Muscle layer of colon (tissue), 2 donors: ENCODE measurements around the gene PDPN.
"Not testable (repeated sequence)": the region's sequence is repeated elsewhere in the genome, so short reads cannot be mapped to it uniquely, and the experiment has no call there.

Experiments used
- H3K27ac ChIP-seq: one replicate; pipeline ENCODE4 v1.7.0; 2013; ENCODE audit warnings: low read depth, mild to moderate bottlenecking, low read length, moderate library complexity
- H3K27me3 ChIP-seq, 2 donors: one replicate each; pipeline ENCODE4 v1.7.0; 2013; ENCODE audit warnings: low read length in 2 of 2, mild to moderate bottlenecking in 2 of 2; ENCODE audit not compliant: insufficient read depth in 2 of 2, control insufficient read depth in 1 of 2
- H3K36me3 ChIP-seq: one replicate; pipeline ENCODE4 v1.7.0; 2013; ENCODE audit warnings: mild to moderate bottlenecking, low read length; ENCODE audit not compliant: insufficient read depth
- H3K4me1 ChIP-seq: one replicate; pipeline ENCODE4 v1.7.0; 2013; ENCODE audit warnings: mild to moderate bottlenecking, low read length; ENCODE audit not compliant: insufficient read depth
- H3K4me3 ChIP-seq, 2 donors: one replicate each; pipeline ENCODE4 v1.7.0; 2013; ENCODE audit warnings: low read length in 2 of 2, low read depth in 1 of 2, mild to moderate bottlenecking in 1 of 2, moderate library complexity in 1 of 2
- H3K9ac ChIP-seq: one replicate; pipeline ENCODE4 v1.7.0; 2013; ENCODE audit warnings: low read length
- H3K9me3 ChIP-seq: one replicate; pipeline ENCODE4 v1.7.0; 2013; ENCODE audit warnings: mild to moderate bottlenecking, low read length
- donor health status: abdominal sarcoma.
- donor health status: Adenocarcinoma of cecum.

The PDPN gene

DNA sequence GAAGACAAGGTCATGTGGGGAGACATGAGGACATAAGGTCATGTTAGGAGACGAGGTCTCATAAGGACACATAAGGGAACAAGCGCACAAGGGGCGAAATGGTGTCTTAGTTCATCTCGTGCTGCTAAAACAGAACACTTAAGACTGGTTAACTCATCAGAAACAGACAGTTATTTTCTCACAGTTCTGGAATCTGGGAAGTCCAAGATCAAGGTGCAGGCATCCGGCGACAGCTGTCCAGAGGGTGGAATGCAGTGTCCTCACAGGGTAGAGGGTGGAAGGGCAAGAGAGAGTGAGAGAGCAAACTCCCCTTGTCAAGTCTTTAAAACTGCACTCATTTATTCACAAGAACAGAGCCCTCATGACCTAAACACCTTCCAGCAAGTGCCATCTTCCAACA, 34.6 kb upstream of the PDPN start:
- no peaks in the 10 kb centered on the region for H3K36me3 ChIP-seq
- no peak overlapping the region for H3K27ac ChIP-seq
- H3K9me3 ChIP-seq = no peaks in the 10 kb centered on the region
- H3K27me3 ChIP-seq = no peaks in the 10 kb centered on the region
- H3K9ac ChIP-seq = no peak overlapping the region
- no peak overlapping the region for H3K4me3 ChIP-seq
- H3K4me1 ChIP-seq = peaks cover 5% of the 10 kb centered on the region

DNA sequence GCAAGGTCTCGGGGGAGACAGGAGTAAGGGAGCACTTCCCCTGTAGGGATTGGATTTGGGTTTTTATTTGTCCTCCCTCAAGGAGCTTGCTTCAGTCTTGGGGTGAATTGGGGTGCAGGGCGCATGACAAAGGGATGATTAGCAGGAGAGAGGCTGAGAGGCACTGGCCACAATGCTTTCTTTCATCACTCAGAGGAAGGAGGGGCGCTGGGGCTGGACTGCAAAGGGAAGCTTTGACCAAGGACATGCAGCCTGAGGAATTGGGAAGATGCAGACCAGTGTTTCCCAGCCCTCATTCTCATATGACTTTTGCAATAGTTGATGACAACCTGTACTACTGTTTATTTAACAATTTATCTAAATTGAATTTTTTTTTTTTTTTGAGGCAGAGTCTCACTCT, 34.1 kb upstream of the PDPN start:
- peaks cover under 1% of the 10 kb centered on the region for H3K4me1 ChIP-seq
- no peak overlapping the region for H3K27ac ChIP-seq
- H3K27me3 ChIP-seq = no peaks in the 10 kb centered on the region
- H3K9ac ChIP-seq = no peak overlapping the region
- H3K36me3 ChIP-seq = no peaks in the 10 kb centered on the region
- H3K4me3 ChIP-seq = no peak overlapping the region
- no peaks in the 10 kb centered on the region for H3K9me3 ChIP-seq

DNA sequence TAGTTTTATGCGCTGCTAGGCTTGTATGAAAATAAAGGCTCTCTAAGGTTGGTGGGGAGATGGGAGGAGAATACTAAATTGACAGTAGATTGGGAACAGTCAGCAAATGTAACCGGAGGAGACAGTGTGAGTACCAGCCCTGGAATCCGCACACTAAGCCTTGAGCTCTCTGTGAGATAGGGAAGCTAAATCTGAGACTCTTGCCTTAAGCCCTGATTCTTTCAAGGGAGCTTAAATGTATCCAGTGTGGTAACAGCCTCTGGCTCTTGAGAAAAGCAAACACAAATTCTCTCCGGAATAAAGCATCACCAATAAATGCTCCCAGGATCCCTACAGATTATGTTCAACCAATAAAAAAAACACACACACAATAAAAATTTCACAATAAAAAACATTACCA, 33.0 kb upstream of the PDPN start:
- H3K36me3 ChIP-seq = no peaks in the 10 kb centered on the region
- no peaks in the 10 kb centered on the region for H3K4me1 ChIP-seq
- H3K9me3 ChIP-seq = no peaks in the 10 kb centered on the region
- H3K27me3 ChIP-seq = no peaks in the 10 kb centered on the region
- no peak overlapping the region for H3K9ac ChIP-seq
- H3K27ac ChIP-seq = no peak overlapping the region
- no peak overlapping the region for H3K4me3 ChIP-seq

DNA sequence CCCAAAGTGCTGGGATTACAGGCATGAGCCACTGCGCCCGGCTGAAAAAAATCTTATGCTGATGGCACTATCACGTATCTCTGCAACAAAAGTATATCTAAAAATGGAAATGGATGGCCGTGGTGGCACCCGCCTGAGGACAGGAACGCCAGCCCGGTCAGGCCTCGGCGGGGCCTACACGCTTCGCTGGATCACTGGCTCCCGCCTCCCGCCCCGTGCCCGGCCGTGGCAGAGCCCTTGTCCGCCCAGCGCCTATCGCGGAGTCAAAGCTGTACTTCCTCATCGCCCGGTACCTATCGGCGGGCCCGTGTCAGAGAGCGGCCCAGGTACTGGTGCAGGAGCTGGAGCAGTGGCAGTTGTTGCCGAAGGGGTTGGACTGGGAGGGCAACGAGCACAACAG, 28.8 kb upstream of the PDPN start:
- Histone ChIP-seq H3K27me3 (no peaks in the 10 kb centered on the region), H3K36me3 (no peaks in the 10 kb centered on the region), H3K9me3 (no peaks in the 10 kb centered on the region), H3K4me1 (no peaks in the 10 kb centered on the region), H3K27ac (no peak overlapping the region), H3K9ac (no peak overlapping the region), H3K4me3 (no peak overlapping the region)

DNA sequence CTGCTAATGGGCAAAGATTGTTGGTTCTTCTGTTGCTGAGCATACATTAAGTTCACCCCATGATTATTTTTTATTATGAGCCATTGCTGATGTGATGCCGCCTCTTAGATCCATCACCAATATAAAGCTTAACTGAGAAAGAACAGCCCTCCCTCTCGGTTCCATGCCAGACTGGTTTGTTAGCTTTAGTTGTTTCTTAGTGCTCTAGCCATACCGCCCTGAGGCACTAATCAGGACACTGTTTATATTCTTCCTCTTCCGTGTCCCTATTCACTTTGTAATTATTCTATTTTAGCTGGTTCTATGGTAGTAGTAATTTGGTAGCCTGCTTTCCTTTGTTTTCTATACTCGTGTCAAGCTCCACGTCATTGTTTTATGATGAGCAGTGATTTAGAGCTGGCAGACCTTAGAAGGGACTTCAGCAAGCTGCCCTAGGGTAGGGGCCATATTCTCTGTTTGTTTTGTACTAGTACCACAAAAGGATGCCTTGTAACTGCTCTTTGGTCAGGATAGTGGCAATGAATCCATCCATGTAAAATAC, 27.3 kb upstream of the PDPN start:
- Histone ChIP-seq H3K4me3 (no peak overlapping the region), H3K27ac (no peak overlapping the region), H3K9ac (no peak overlapping the region), H3K36me3 (no peaks in the 10 kb centered on the region), H3K9me3 (no peaks in the 10 kb centered on the region), H3K4me1 (no peaks in the 10 kb centered on the region), H3K27me3 (no peaks in the 10 kb centered on the region)

DNA sequence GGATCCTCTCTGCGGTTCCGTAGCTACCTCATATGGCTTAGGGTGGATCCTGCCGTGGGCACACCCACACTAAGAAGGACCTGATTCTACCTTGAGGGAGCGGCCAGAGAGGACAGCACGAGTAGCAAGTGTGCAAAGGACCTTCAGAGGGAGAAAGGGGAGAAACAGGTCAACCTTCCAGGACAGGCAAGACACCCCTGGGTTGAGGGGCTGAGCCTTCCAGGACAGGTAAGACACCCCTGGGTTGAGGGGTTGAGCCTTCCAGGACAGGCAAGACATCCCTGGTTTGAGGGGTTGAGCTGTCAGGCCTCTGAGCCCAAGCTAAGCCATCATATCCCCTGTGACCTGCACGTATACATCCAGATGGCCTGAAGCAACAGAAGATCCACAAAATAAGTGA, 23.1 kb upstream of the PDPN start:
- Histone ChIP-seq H3K4me3 (no peak overlapping the region), H3K27me3 (no peaks in the 10 kb centered on the region), H3K36me3 (no peaks in the 10 kb centered on the region), H3K9me3 (no peaks in the 10 kb centered on the region), H3K9ac (no peak overlapping the region), H3K4me1 (no peaks in the 10 kb centered on the region), H3K27ac (no peak overlapping the region)

DNA sequence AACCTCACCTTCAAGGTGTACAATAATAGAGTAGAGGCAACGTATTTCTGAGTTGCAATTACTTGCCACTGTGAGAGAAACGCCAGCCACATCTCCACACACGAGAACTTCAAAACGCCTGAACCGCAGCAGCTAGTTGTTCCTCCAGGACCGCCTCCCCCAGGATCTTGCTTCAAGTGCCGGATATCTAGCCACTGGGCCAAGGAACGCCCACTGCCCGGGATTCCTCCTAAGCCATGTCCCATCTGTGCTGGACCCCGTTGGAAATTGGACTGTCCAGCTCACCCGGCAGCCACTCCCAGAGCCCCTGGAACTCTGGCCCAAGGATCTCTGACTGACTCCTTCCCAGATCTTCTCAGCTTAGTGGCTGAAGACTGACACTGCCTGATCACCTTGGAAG, 20.7 kb upstream of the PDPN start:
- not testable (repeated sequence) for H3K4me3 ChIP-seq, H3K9ac ChIP-seq, H3K27ac ChIP-seq, H3K4me1 ChIP-seq, H3K27me3 ChIP-seq, H3K9me3 ChIP-seq, H3K36me3 ChIP-seq

DNA sequence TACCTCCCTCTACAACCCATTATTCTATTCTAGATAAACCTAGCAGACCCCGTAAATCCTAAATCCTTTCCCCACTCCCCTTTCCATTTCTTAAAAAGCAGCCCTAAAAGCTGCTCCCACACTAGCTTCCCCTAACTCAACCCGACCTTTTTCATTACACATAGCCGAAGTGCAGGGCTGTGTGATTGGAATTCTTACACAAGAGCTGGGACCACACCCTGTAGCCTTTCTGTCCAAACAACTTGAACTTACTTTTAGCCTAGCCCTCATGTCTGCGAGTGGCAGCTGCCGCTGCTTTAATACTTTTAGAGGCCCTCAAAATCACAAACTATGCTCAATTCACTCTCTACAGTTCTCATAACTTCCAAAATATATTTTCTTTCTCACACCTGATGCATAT, 19.6 kb upstream of the PDPN start:
- no peak overlapping the region for H3K27ac ChIP-seq
- H3K9ac ChIP-seq = no peak overlapping the region
- no peaks in the 10 kb centered on the region for H3K9me3 ChIP-seq
- no peaks in the 10 kb centered on the region for H3K4me1 ChIP-seq
- no peaks in the 10 kb centered on the region for H3K27me3 ChIP-seq
- no peak overlapping the region for H3K4me3 ChIP-seq
- no peaks in the 10 kb centered on the region for H3K36me3 ChIP-seq

DNA sequence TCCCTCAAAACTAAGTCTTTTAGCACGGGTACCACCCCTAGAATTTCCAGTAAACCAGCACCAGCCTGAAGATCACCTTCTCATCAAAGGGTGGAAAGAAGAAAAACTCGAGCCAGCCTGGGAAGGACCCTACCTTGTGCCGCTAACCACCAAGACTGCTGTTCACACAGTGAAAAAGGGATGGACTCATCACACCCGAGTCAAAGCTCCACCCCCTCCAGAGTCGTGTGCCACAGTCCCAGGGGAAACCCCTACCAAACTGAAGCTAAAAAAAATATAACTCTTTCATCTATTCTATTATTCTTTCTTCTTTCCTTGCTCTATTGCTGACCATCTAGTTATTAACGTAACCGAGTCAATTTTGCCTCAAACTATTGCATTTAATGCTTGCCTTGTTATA, 13.2 kb upstream of the PDPN start:
- not testable (repeated sequence) for H3K9me3 ChIP-seq, H3K36me3 ChIP-seq, H3K4me3 ChIP-seq, H3K27me3 ChIP-seq, H3K27ac ChIP-seq, H3K4me1 ChIP-seq, H3K9ac ChIP-seq

DNA sequence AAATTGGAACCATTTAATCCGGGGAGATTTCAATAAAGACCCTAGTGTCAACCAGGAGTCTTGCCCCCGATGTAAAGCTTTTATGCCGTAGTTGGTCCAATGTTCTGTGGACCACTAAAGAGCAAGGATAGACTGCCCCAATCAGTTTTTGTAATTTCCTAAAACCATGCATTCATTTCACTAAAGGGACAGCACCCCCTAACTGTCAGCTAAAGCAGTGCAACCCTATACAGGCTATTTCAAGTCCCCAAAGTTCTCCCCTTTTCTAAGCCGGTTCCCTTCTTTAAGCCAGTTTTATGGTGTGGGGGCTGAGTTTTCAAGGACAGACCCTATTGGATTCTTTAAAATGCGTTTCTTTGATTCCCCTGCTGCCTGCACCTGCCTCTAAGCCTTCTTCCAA, 12.7 kb upstream of the PDPN start:
- no peak overlapping the region for H3K27ac ChIP-seq
- no peak overlapping the region for H3K9ac ChIP-seq

DNA sequence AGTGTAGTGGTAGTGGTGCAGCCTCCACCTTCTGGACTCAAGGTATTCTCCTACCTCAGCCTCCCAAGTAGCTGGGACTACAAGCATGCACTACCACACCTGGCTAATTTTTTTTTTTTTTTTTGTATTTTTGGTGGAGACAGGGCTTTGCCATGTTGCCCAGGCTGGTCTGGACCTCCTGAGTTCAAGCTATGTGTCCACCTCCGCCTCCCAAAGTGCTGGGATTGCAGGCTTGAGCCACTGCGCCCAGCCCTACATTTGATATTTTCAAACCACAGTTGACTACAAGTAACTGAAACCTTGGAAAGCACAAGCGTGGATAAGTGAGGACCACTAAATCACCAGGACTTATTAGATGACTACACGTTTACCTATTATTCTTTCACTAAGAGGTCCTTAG, 10.0 kb upstream of the PDPN start:
- no peak overlapping the region for H3K27ac ChIP-seq
- H3K9me3 ChIP-seq = no peaks in the 10 kb centered on the region
- no peak overlapping the region for H3K9ac ChIP-seq

More for the DNA sequence above, 12.7 kb upstream of the PDPN start:
- no peaks in the 10 kb centered on the region for H3K36me3 ChIP-seq
- no peaks in the 10 kb centered on the region for H3K4me1 ChIP-seq
- H3K4me3 ChIP-seq = no peak overlapping the region
- H3K27me3 ChIP-seq = no peaks in the 10 kb centered on the region
- no peaks in the 10 kb centered on the region for H3K9me3 ChIP-seq

DNA sequence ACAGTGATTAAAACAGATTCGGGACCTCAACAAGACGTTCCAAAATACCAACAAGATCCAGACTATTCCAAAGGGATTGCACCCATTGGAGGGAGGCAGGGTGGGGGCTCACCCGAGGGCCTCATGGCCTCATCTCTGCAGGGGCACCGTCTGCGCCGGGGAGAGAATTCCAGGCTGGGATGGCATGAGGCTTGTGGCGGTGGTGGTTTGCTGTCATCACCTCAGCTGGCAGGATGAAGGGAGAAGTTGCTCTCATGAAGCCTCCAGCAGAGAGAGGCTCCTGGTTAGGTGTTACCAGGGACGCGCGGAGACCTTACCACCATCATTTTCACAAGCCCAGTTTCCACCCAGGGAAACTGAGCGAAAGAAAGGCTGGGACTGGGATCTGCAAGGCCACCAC, 6.7 kb upstream of the PDPN start:
- Histone ChIP-seq H3K9me3 (no peaks in the 10 kb centered on the region), H3K27ac (no peak overlapping the region), H3K9ac (no peak overlapping the region), H3K4me3 (no peak overlapping the region), H3K36me3 (no peaks in the 10 kb centered on the region), H3K27me3 (no peaks in the 10 kb centered on the region), H3K4me1 (no peaks in the 10 kb centered on the region)

More for the DNA sequence above, 10.0 kb upstream of the PDPN start:
- Histone ChIP-seq H3K4me1 (no peaks in the 10 kb centered on the region), H3K36me3 (no peaks in the 10 kb centered on the region), H3K4me3 (no peak overlapping the region), H3K27me3 (no peaks in the 10 kb centered on the region)
